Lung (tissue), 12 donors: ENCODE measurements around the gene LAMA1. TPM values are rescaled to one million over a fixed set of nuclear protein-coding genes. Genes with fewer than 3 reads are reported as not detected.
A peak's percentile ranks its signal among the peaks of the same experiment; 100 is the strongest.

Source experiments
- ATAC-seq: fragments of 200-7000 bp; cut with Tn5 transposase; one replicate; pipeline ENCODE4 v1.9.1; 2020; ENCODE audit warnings: moderate number of reproducible peaks; ENCODE audit not compliant: insufficient read depth, low FRiP score
- DNase-seq, 3 donors: peaks; one replicate each; pipeline ENCODE4 v3.0.0-alpha.2; 2013 to 2017
- H3K27ac ChIP-seq, 2 donors: one replicate each; pipeline ENCODE4 v1.5.1; 2013; ENCODE audit warnings: mild to moderate bottlenecking in 2 of 2, moderate library complexity in 2 of 2, control low read depth in 1 of 2, inconsistent platforms in 1 of 2, low read depth in 1 of 2, low read length in 1 of 2
- H3K27me3 ChIP-seq, 3 donors: one replicate each; pipeline ENCODE4 v1.5.1; 2013; ENCODE audit warnings: low read length in 2 of 3; ENCODE audit not compliant: control insufficient read depth in 3 of 3, insufficient read depth in 3 of 3
- H3K36me3 ChIP-seq, 4 donors: one replicate each; pipeline ENCODE4 v1.5.1; 2013; ENCODE audit warnings: low read length in 4 of 4, mild to moderate bottlenecking in 1 of 4, moderate library complexity in 1 of 4; ENCODE audit not compliant: control insufficient read depth in 4 of 4, insufficient read depth in 4 of 4
- H3K4me1 ChIP-seq, 5 donors: one replicate each; pipeline ENCODE4 v1.5.1; 2013; ENCODE audit warnings: low read length in 5 of 5, mild to moderate bottlenecking in 2 of 5, moderate library complexity in 1 of 5; ENCODE audit not compliant: control insufficient read depth in 5 of 5, insufficient read depth in 5 of 5
- H3K4me3 ChIP-seq: one replicate; pipeline ENCODE4 v1.5.1; 2013; ENCODE audit warnings: mild to moderate bottlenecking, control low read depth, moderate library complexity
- H3K9ac ChIP-seq, 2 donors: one replicate each; pipeline ENCODE4 v1.5.1; 2013; ENCODE audit warnings: low read length in 2 of 2, control low read depth in 1 of 2; ENCODE audit not compliant: insufficient read depth in 1 of 2
- H3K9me3 ChIP-seq, 4 donors: one replicate each; pipeline ENCODE4 v1.5.1; 2013; ENCODE audit warnings: low read length in 3 of 4, mild to moderate bottlenecking in 1 of 4, moderate library complexity in 1 of 4; ENCODE audit not compliant: control insufficient read depth in 4 of 4, insufficient read depth in 3 of 4
- CTCF ChIP-seq: IDR thresholded peaks from 2 replicates; pipeline ENCODE4 v1.5.1; 2012; ENCODE audit warnings: mild to moderate bottlenecking; ENCODE audit errors: control extremely low read depth, extremely low read depth
- WGBS, 2 donors: extraction: QIAGEN DNeasy Blood & Tissue Kit; methylation state at CpG; one replicate each; pipeline ENCODE4 v1.1.7; 2013; 5-methylcytosine and 5-hydroxymethylcytosine counted together
- polyA plus RNA-seq, 2 donors: library from polyadenylated mRNA; stranded (reverse); fragments of 200-250 nt; gene quantifications; one replicate each; pipeline ENCODE4 v1.2.1, GENCODE V29; 2013
- total RNA-seq, 2 donors: library from RNA; depleted of rRNA in 1 of 2; stranded (reverse); fragments of >200 nt in 1 of 2; gene quantifications; one replicate each; pipeline ENCODE4 v1.2.1, GENCODE V29; 2014 to 2021
- donor health status: control.
- donor health status: control.
- donor health status: Bipolar disorder and iron deficiency.
- donor health status: healthy.
- donor health status: DM: yes; HTN: yes; CAD: no.

Gene LAMA1
- total and polyA plus RNA-seq, 4 donors: 0.66 to 2.8 (median 1.7) TPM

GRCh38 chr18:6948281-6949055 is 169.1 kb downstream of the LAMA1 start:
- Histone ChIP-seq H3K27me3 (no peaks in the 10 kb centered on the region), H3K27ac (no peak overlapping the region), H3K9ac (no peak overlapping the region), H3K36me3 (no peaks in the 10 kb centered on the region), H3K4me3 (no peak overlapping the region), H3K9me3 (no peaks in the 10 kb centered on the region), H3K4me1 (peaks cover 0 to 32% (median 0%) of the 10 kb centered on the region in 5 donors)
- ATAC-seq: no peak
- 73 to 85% methylated on average over 16 of the region's 16 CpGs for WGBS, 2 donors
- DNase-seq: peak; percentile 77 to 91 (median 91)
- TF ChIP-seq CTCF: no peak

GRCh38 chr18:6947338-6948030 is 170.1 kb downstream of the LAMA1 start:
- WGBS, 2 donors: 85 to 86% methylated on average over 10 of the region's 10 CpGs
- Histone ChIP-seq H3K4me1 (peaks cover 0 to 32% (median 0%) of the 10 kb centered on the region in 5 donors), H3K9ac (no peak overlapping the region), H3K9me3 (no peaks in the 10 kb centered on the region), H3K36me3 (no peaks in the 10 kb centered on the region), H3K27ac (no peak overlapping the region), H3K27me3 (no peaks in the 10 kb centered on the region), H3K4me3 (no peak overlapping the region)
- no peak for DNase-seq
- no peak for ATAC-seq
- TF ChIP-seq CTCF: no peak

- no peaks in the 10 kb centered on the region for H3K9me3 ChIP-seq
- no peaks in the 10 kb centered on the region for H3K36me3 ChIP-seq
- H3K9ac ChIP-seq: no peak overlapping the region
- no peak overlapping the region for H3K4me3 ChIP-seq
- H3K4me1 ChIP-seq: peaks cover 0 to 10% (median 0%) of the 10 kb centered on the region in 5 donors
- no peak for TF ChIP-seq CTCF
- H3K27ac ChIP-seq: no peak overlapping the region
- no peaks in the 10 kb centered on the region for H3K27me3 ChIP-seq
- DNase-seq (no peak), ATAC-seq (no peak)
- 74 to 86% methylated on average over 6 of the region's 6 CpGs for WGBS, 2 donors
Measured at GRCh38 chr18:6943143-6943542, 174.5 kb downstream of the LAMA1 start.
